Measurements from ENCODE around the gene FBXW8.

- TF ChIP-seq CTCF (IDR thresholded peaks at IDR 0.05) (no peak), EP300 (IDR thresholded peaks at IDR 0.05; ENCODE audit: low read depth) (no peak)
These were observed 6.9 kb upstream of the FBXW8 start for GRCh38 chr12:116903818-116904217.

Data from transverse colon (tissue), 3 donors.